ENCODE measurements around the gene SPTSSB.

GRCh38 chr3:161314836-161315395 lies 56.4 kb downstream of the SPTSSB start:
- TF ChIP-seq CTCF (conservative IDR thresholded peaks at IDR 0.05; ENCODE audit: low read depth in 2 of 2): no peak
- TF ChIP-seq, protein P1, sequence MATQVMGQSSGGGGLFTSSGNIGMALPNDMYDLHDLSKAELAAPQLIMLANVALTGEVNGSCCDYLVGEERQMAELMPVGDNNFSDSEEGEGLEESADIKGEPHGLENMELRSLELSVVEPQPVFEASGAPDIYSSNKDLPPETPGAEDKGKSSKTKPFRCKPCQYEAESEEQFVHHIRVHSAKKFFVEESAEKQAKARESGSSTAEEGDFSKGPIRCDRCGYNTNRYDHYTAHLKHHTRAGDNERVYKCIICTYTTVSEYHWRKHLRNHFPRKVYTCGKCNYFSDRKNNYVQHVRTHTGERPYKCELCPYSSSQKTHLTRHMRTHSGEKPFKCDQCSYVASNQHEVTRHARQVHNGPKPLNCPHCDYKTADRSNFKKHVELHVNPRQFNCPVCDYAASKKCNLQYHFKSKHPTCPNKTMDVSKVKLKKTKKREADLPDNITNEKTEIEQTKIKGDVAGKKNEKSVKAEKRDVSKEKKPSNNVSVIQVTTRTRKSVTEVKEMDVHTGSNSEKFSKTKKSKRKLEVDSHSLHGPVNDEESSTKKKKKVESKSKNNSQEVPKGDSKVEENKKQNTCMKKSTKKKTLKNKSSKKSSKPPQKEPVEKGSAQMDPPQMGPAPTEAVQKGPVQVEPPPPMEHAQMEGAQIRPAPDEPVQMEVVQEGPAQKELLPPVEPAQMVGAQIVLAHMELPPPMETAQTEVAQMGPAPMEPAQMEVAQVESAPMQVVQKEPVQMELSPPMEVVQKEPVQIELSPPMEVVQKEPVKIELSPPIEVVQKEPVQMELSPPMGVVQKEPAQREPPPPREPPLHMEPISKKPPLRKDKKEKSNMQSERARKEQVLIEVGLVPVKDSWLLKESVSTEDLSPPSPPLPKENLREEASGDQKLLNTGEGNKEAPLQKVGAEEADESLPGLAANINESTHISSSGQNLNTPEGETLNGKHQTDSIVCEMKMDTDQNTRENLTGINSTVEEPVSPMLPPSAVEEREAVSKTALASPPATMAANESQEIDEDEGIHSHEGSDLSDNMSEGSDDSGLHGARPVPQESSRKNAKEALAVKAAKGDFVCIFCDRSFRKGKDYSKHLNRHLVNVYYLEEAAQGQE (IDR thresholded peaks at IDR 0.05; ENCODE audit: unreplicated experiment): no peak
- no peak for TF ChIP-seq ZNF331 (CRISPR knock-in tag; IDR thresholded peaks at IDR 0.05; ENCODE audit: low read depth)
- TF ChIP-seq POLR2AphosphoS5 (IDR thresholded peaks at IDR 0.05; ENCODE audit: low read depth): no peak
- no peak for TF ChIP-seq EZH2 (IDR thresholded peaks at IDR 0.05; ENCODE audit: low read depth, unreplicated experiment)
- TF ChIP-seq EZH2phosphoT487 (IDR thresholded peaks at IDR 0.05; ENCODE audit: unreplicated experiment): no peak
- TF ChIP-seq STAT1 (IDR thresholded peaks at IDR 0.05; ENCODE audit: unreplicated experiment): no peak
- no peak for TF ChIP-seq ETS1 (IDR thresholded peaks at IDR 0.05)
- no peak for TF ChIP-seq ZNF114 (CRISPR knock-in tag; IDR thresholded peaks at IDR 0.05)
- TF ChIP-seq CREB1 (CRISPR knock-in tag; IDR thresholded peaks at IDR 0.05; ENCODE audit: low read depth): no peak
- TF ChIP-seq NANOG (IDR thresholded peaks at IDR 0.05; ENCODE audit: borderline replicate concordance): no peak
- TF ChIP-seq JUNB (IDR thresholded peaks at IDR 0.05; ENCODE audit: unreplicated experiment): no peak
- TF ChIP-seq, protein P2, sequence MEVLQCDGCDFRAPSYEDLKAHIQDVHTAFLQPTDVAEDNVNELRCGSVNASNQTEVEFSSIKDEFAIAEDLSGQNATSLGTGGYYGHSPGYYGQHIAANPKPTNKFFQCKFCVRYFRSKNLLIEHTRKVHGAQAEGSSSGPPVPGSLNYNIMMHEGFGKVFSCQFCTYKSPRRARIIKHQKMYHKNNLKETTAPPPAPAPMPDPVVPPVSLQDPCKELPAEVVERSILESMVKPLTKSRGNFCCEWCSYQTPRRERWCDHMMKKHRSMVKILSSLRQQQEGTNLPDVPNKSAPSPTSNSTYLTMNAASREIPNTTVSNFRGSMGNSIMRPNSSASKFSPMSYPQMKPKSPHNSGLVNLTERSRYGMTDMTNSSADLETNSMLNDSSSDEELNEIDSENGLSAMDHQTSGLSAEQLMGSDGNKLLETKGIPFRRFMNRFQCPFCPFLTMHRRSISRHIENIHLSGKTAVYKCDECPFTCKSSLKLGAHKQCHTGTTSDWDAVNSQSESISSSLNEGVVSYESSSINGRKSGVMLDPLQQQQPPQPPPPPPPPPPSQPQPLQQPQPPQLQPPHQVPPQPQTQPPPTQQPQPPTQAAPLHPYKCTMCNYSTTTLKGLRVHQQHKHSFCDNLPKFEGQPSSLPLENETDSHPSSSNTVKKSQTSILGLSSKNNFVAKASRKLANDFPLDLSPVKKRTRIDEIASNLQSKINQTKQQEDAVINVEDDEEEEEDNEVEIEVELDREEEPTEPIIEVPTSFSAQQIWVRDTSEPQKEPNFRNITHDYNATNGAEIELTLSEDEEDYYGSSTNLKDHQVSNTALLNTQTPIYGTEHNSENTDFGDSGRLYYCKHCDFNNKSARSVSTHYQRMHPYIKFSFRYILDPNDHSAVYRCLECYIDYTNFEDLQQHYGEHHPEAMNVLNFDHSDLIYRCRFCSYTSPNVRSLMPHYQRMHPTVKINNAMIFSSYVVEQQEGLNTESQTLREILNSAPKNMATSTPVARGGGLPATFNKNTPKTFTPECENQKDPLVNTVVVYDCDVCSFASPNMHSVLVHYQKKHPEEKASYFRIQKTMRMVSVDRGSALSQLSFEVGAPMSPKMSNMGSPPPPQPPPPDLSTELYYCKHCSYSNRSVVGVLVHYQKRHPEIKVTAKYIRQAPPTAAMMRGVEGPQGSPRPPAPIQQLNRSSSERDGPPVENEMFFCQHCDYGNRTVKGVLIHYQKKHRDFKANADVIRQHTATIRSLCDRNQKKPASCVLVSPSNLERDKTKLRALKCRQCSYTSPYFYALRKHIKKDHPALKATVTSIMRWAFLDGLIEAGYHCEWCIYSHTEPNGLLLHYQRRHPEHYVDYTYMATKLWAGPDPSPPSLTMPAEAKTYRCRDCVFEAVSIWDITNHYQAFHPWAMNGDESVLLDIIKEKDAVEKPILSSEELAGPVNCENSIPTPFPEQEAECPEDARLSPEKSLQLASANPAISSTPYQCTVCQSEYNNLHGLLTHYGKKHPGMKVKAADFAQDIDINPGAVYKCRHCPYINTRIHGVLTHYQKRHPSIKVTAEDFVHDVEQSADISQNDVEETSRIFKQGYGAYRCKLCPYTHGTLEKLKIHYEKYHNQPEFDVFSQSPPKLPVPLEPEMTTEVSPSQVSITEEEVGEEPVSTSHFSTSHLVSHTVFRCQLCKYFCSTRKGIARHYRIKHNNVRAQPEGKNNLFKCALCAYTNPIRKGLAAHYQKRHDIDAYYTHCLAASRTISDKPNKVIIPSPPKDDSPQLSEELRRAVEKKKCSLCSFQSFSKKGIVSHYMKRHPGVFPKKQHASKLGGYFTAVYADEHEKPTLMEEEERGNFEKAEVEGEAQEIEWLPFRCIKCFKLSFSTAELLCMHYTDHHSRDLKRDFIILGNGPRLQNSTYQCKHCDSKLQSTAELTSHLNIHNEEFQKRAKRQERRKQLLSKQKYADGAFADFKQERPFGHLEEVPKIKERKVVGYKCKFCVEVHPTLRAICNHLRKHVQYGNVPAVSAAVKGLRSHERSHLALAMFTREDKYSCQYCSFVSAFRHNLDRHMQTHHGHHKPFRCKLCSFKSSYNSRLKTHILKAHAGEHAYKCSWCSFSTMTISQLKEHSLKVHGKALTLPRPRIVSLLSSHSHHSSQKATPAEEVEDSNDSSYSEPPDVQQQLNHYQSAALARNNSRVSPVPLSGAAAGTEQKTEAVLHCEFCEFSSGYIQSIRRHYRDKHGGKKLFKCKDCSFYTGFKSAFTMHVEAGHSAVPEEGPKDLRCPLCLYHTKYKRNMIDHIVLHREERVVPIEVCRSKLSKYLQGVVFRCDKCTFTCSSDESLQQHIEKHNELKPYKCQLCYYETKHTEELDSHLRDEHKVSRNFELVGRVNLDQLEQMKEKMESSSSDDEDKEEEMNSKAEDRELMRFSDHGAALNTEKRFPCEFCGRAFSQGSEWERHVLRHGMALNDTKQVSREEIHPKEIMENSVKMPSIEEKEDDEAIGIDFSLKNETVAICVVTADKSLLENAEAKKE (CRISPR knock-in tag; IDR thresholded peaks at IDR 0.05): no peak

All from GM23338 (cell line).